HEK293T (cell line): ENCODE results near the gene SLC12A8.

Source experiments
- ARNT ChIP-seq: fragments of 450-650 bp; IDR thresholded peaks from 2 replicates; pipeline ENCODE4 v1.6.1; 2017; ENCODE audit warnings: mild to moderate bottlenecking
- BHLHE40 ChIP-seq: fragments of 450-650 bp; IDR thresholded peaks from 2 replicates; pipeline ENCODE4 v1.6.1; 2016; ENCODE audit warnings: mild to moderate bottlenecking, moderate library complexity, borderline replicate concordance
- ELF4 ChIP-seq: fragments of 450-650 bp; IDR thresholded peaks from 2 replicates; pipeline ENCODE4 v1.6.1; 2017; ENCODE audit warnings: antibody characterized with exemption
- FOXA1 ChIP-seq: fragments of 450-650 bp; IDR thresholded peaks from 2 replicates; pipeline ENCODE4 v1.6.1; 2016; ENCODE audit warnings: mild to moderate bottlenecking
- FOXK2 ChIP-seq: fragments of 450-650 bp; IDR thresholded peaks from 2 replicates; pipeline ENCODE4 v1.6.1; 2016; ENCODE audit warnings: mild to moderate bottlenecking
- FOXM1 ChIP-seq: fragments of 450-650 bp; IDR thresholded peaks from 2 replicates; pipeline ENCODE4 v1.6.1; 2017; ENCODE audit warnings: mild to moderate bottlenecking, borderline replicate concordance
- HDGF ChIP-seq: fragments of 450-650 bp; IDR thresholded peaks from 2 replicates; pipeline ENCODE4 v1.6.1; 2017; ENCODE audit warnings: antibody characterized with exemption, borderline replicate concordance
- L3MBTL2 ChIP-seq: fragments of 450-650 bp; conservative IDR thresholded peaks from 2 replicates; pipeline ENCODE4 v1.6.1; 2016; ENCODE audit warnings: mild to moderate bottlenecking
- NFRKB ChIP-seq: fragments of 450-650 bp; IDR thresholded peaks from 2 replicates; pipeline ENCODE4 v1.6.1; 2016; ENCODE audit warnings: mild to moderate bottlenecking, moderate library complexity
- SUZ12 ChIP-seq: fragments of 450-650 bp; IDR thresholded peaks from 2 replicates; pipeline ENCODE4 v1.6.1; 2016; ENCODE audit warnings: mild to moderate bottlenecking
- TARDBP ChIP-seq: fragments of 450-650 bp; IDR thresholded peaks from 2 replicates; pipeline ENCODE4 v1.6.1; 2016
- ZNF384 ChIP-seq: fragments of 450-650 bp; IDR thresholded peaks from 2 replicates; pipeline ENCODE4 v1.6.1; 2016
- TF ChIP-seq, protein P1 (sequence below): fragments of 450-650 bp; IDR thresholded peaks from 2 replicates; pipeline ENCODE4 v1.6.1; 2016

DNA sequence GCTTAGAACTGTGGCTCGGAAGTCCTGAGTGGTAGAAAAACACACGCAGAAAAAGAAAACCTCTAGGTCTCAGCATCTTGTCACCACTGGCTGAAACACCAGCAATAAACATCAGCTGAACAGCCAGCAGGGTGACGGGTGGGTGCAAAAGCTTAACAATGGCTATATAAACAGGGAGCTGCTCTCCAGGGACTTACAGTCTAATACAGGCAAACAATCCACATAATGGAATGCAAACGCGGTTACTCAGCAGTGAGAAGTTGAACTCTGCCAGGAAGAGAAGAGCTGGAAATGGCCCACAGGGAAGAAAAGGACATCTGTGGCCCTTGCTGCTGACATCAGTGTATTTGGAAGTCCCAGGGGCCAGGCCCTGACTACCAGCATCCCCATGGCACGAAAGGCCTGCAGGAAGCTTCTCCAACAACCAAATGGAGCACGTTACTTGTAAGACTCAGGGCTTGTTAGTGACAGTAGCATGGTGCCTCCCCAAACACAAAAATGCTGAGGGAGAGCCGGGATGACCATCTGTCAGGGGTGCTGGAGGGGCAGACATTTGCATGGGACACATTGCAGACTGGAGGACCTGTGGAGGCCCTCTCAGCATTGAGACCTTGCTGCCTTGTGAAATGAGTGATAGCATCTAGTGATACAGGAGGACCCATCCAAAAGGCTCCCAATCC lies 159.8 kb downstream of the SLC12A8 start:
- TF ChIP-seq FOXM1 = no peak
- no peak for TF ChIP-seq FOXK2
- no peak for TF ChIP-seq ELF4
- no peak for TF ChIP-seq L3MBTL2
- no peak for TF ChIP-seq ARNT
- TF ChIP-seq FOXA1 = no peak
- TF ChIP-seq HDGF = no peak
- TF ChIP-seq, protein P1, sequence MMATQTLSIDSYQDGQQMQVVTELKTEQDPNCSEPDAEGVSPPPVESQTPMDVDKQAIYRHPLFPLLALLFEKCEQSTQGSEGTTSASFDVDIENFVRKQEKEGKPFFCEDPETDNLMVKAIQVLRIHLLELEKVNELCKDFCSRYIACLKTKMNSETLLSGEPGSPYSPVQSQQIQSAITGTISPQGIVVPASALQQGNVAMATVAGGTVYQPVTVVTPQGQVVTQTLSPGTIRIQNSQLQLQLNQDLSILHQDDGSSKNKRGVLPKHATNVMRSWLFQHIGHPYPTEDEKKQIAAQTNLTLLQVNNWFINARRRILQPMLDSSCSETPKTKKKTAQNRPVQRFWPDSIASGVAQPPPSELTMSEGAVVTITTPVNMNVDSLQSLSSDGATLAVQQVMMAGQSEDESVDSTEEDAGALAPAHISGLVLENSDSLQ = no peak
- no peak for TF ChIP-seq SUZ12
- TF ChIP-seq TARDBP = no peak
- TF ChIP-seq ZNF384 = no peak
- TF ChIP-seq BHLHE40 = no peak
- TF ChIP-seq NFRKB = no peak
